HL-60 (cell line): Measurements from ENCODE around the gene NUDT22.

Experiments used
- DNase-seq, 2 experiments: peaks; one replicate each; pipeline ENCODE4 v3.0.0-alpha.2; 2010 to 2020; ENCODE audit warnings: low read depth in 1 of 2, low spot score in 1 of 2
- H3K27ac ChIP-seq: fragments of 250-450 bp; sonication (Bioruptor Pico); replicated peaks from 2 replicates; pipeline ENCODE4 v1.5.1; 2020; ENCODE audit warnings: mild to moderate bottlenecking, moderate library complexity
- H3K27me3 ChIP-seq: fragments of 250-450 bp; sonication (Bioruptor Pico); 2 replicates; pipeline ENCODE4 v1.5.1; 2021; ENCODE audit warnings: mild to moderate bottlenecking, moderate library complexity; ENCODE audit not compliant: insufficient read depth, poor library complexity, severe bottlenecking
- H3K4me3 ChIP-seq: replicated peaks from 2 replicates; pipeline ENCODE4 v1.5.1; 2011; ENCODE audit warnings: mild to moderate bottlenecking, control low read depth, low read length; ENCODE audit not compliant: insufficient read depth
- GABPA ChIP-seq: IDR thresholded peaks from 2 replicates; pipeline ENCODE4 v1.6.1; 2012; ENCODE audit warnings: low read depth
- POLR2AphosphoS5 ChIP-seq: IDR thresholded peaks from 2 replicates; pipeline ENCODE4 v1.6.1; 2012; ENCODE audit warnings: low read depth
- SPI1 ChIP-seq: IDR thresholded peaks from 2 replicates; pipeline ENCODE4 v1.6.1; 2012; ENCODE audit warnings: low read depth, mild to moderate bottlenecking, borderline replicate concordance
- TF ChIP-seq, protein P1 (sequence below): IDR thresholded peaks from 2 replicates; pipeline ENCODE4 v1.6.1; 2012; ENCODE audit warnings: low read depth; ENCODE audit not compliant: insufficient replicate concordance
- TF ChIP-seq, protein P2 (sequence below): IDR thresholded peaks from one replicate; pipeline ENCODE4 v1.5.1; 2011; ENCODE audit warnings: low read length, control low read depth, inconsistent platforms; ENCODE audit not compliant: insufficient read depth

The NUDT22 gene

DNA sequence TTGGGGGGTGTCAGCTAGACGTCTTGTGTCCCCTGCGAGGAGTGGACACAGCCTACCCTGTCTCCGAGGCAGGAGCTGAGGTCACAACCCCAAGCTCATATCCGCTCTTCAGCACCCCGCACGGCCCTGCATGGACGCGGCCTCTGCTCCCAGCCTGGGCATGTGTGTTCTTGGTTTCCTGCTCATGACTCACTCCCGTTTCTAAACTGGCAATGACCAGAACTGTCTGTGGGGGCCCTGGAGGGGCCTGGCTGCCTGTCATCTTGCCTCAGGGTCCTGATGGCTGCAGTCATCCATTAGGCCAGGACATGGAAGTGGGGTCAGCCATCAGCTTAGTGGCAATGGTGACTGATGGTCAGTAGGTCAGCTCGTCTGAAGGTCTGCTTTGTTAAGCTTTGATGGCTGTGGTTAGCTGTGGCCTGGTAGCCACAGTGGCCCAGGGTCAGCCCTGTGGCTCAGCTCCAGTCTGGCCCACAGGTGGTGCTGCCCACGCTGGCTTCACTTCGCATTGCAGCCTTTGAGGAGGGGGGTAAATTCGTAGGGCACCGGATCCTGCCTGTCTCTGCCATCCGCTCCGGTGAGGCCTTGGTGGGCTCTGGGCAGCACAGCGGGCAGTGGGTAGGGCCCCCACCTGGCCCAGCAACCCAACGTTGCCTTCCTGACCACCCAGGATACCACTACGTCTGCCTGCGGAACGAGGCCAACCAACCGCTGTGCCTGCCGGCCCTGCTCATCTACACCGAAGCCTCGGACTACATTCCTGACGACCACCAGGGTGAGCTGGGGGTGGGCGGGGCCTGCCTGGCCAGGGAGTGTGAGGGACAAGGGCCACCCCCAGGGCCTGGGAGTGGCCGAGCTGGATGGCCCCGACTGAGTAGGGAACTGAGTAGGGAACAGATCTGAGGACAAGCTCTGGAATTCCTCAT lies 37.2 kb downstream of the NUDT22 start:
- H3K27me3 ChIP-seq = no peaks in the 10 kb centered on the region
- TF ChIP-seq GABPA (no peak), SPI1 (no peak), POLR2AphosphoS5 (no peak)
- DNase-seq = no peak
- no peak overlapping the region for H3K4me3 ChIP-seq
- no peak overlapping the region for H3K27ac ChIP-seq

DNA sequence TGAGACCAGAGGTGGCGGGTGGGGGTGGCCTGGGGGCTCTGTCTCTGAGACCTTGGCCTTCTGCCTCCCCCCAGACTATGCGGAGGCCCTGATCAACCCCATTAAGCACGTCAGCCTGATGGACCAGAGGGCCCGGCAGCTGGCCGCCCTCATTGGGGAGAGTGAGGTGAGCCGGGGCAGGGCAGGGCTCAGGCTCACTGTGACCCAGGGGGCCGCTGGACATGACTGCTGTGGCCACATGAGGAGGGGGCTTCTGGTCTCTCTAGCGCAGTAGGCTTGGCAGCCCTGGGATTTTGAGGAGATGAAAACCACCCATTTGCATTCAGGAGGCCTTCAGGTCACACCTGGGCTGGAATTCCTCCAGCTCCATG lies 37.9 kb downstream of the NUDT22 start:
- Histone ChIP-seq H3K27me3 (no peaks in the 10 kb centered on the region), H3K27ac (no peak overlapping the region), H3K4me3 (no peak overlapping the region)
- TF ChIP-seq POLR2AphosphoS5 (no peak), SPI1 (no peak), GABPA (no peak)
- TF ChIP-seq, protein P1, sequence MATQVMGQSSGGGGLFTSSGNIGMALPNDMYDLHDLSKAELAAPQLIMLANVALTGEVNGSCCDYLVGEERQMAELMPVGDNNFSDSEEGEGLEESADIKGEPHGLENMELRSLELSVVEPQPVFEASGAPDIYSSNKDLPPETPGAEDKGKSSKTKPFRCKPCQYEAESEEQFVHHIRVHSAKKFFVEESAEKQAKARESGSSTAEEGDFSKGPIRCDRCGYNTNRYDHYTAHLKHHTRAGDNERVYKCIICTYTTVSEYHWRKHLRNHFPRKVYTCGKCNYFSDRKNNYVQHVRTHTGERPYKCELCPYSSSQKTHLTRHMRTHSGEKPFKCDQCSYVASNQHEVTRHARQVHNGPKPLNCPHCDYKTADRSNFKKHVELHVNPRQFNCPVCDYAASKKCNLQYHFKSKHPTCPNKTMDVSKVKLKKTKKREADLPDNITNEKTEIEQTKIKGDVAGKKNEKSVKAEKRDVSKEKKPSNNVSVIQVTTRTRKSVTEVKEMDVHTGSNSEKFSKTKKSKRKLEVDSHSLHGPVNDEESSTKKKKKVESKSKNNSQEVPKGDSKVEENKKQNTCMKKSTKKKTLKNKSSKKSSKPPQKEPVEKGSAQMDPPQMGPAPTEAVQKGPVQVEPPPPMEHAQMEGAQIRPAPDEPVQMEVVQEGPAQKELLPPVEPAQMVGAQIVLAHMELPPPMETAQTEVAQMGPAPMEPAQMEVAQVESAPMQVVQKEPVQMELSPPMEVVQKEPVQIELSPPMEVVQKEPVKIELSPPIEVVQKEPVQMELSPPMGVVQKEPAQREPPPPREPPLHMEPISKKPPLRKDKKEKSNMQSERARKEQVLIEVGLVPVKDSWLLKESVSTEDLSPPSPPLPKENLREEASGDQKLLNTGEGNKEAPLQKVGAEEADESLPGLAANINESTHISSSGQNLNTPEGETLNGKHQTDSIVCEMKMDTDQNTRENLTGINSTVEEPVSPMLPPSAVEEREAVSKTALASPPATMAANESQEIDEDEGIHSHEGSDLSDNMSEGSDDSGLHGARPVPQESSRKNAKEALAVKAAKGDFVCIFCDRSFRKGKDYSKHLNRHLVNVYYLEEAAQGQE = no peak
- TF ChIP-seq, protein P2, sequence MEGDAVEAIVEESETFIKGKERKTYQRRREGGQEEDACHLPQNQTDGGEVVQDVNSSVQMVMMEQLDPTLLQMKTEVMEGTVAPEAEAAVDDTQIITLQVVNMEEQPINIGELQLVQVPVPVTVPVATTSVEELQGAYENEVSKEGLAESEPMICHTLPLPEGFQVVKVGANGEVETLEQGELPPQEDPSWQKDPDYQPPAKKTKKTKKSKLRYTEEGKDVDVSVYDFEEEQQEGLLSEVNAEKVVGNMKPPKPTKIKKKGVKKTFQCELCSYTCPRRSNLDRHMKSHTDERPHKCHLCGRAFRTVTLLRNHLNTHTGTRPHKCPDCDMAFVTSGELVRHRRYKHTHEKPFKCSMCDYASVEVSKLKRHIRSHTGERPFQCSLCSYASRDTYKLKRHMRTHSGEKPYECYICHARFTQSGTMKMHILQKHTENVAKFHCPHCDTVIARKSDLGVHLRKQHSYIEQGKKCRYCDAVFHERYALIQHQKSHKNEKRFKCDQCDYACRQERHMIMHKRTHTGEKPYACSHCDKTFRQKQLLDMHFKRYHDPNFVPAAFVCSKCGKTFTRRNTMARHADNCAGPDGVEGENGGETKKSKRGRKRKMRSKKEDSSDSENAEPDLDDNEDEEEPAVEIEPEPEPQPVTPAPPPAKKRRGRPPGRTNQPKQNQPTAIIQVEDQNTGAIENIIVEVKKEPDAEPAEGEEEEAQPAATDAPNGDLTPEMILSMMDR = no peak
- DNase-seq = no peak

DNA sequence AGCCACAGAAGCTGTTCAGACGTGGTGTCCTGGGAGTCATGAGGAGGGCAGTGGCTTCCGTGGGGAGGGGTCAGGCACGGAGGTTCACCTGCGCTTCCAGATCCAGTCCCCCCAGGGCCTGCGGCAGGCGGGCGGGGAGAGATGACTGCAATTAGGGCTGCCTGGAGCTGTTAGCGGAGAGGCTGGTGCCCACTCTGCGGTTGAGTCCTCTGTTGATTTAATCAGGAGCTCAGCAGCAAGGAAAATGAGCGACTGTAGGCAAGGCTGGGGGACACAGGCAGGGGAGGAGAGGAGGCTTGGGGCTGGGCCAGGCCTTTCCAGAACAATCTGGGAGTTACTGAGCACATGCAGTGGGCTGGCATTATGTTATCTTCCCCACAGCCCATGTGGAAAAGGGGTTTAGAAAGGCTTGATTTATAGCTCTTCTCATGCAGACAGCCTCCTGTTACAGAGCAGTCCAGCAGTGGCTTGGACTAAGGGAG lies 38.3 kb downstream of the NUDT22 start:
- no peak overlapping the region for H3K27ac ChIP-seq
- no peak for TF ChIP-seq SPI1
- TF ChIP-seq, protein P1 = no peak
- no peak for TF ChIP-seq POLR2AphosphoS5
- TF ChIP-seq GABPA = no peak
- TF ChIP-seq, protein P2 = no peak
- H3K4me3 ChIP-seq = no peak overlapping the region
- no peak for DNase-seq
- H3K27me3 ChIP-seq = no peaks in the 10 kb centered on the region

DNA sequence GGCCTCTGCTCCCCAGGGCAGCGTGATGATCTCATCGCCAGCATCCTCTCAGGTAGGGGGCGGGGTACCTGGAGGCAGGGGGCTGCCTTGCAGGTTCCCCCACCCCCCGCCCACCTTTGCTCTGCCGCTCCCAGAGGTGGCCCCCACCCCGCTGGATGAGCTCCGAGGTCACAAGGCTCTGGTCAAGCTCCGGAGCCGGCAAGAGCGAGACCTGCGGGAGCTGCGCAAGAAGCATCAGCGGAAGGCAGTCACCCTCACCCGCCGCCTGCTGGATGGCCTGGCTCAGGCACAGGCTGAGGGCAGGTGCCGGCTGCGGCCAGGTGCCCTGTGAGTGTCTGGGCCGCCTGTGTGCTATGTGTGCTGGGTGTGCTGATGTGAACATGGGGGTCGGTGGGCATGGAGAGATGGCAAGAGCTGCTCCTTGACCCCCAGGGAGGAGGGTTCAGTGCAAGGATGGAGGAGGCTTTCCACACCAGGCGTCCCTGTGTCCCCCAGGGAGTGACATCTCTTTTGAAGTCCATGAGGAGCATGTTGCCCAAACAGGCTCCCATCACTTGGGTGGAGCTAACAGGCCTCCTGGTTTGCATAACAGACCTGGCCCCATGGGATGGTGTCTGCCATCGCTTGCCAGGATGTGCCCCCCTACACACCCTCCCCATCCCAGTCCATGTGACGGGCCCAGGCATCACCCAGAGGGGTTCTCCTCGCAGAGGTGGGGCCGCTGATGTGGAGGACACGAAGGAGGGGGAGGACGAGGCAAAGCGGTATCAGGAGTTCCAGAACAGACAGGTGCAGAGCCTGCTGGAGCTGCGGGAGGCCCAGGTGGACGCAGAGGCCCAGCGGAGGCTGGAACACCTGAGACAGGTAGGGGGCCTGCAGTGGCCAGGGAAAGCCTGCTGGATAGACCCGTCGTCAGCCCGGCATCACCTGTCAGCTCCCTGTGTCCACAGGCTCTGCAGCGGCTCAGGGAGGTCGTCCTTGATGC lies 39.4 kb downstream of the NUDT22 start:
- no peaks in the 10 kb centered on the region for H3K27me3 ChIP-seq
- H3K27ac ChIP-seq = no peak overlapping the region
- DNase-seq = no peak
- no peak overlapping the region for H3K4me3 ChIP-seq
- TF ChIP-seq, protein P1 = no peak
- TF ChIP-seq POLR2AphosphoS5 (no peak; the same call in 1 of the 2 replicates), GABPA (no peak), SPI1 (no peak)
- TF ChIP-seq, protein P2 = no peak
